Type B pancreatic cell (in vitro differentiated cells): ENCODE measurements around the gene LONP2. TPM values are rescaled to one million over a fixed set of nuclear protein-coding genes. Genes with fewer than 3 reads are reported as not detected.
"Not testable (repeated sequence)": the region's sequence is repeated elsewhere in the genome, so short reads cannot be mapped to it uniquely, and the experiment has no call there.

Source experiments
- DNase-seq: peaks from one replicate; pipeline ENCODE4 v3.0.0; 2021; ENCODE audit warnings: mixed read lengths; ENCODE audit not compliant: unreplicated experiment; ENCODE audit errors: extremely low spot score
- H3K27ac Mint-ChIP-seq: 2 replicates; pipeline ENCODE4 v1.8.0; 2021; ENCODE audit warnings: mild to moderate bottlenecking, mixed read lengths
- H3K27me3 Mint-ChIP-seq: 2 replicates; pipeline ENCODE4 v1.8.0; 2021; ENCODE audit warnings: mixed read lengths
- H3K36me3 Mint-ChIP-seq: 2 replicates; pipeline ENCODE4 v1.8.0; 2021; ENCODE audit warnings: mixed read lengths
- H3K4me1 Mint-ChIP-seq: one replicate; pipeline ENCODE4 v1.8.0; 2021; ENCODE audit warnings: mixed read lengths; ENCODE audit not compliant: unreplicated experiment
- H3K4me3 Mint-ChIP-seq: 2 replicates; pipeline ENCODE4 v1.8.0; 2021; ENCODE audit warnings: mild to moderate bottlenecking, mixed read lengths
- H3K9me3 Mint-ChIP-seq: 2 replicates; pipeline ENCODE4 v1.8.0; 2021; ENCODE audit warnings: mixed read lengths
- CTCF ChIP-seq: fragments of 200-600 bp; sonication (generic); conservative IDR thresholded peaks from 2 replicates; pipeline ENCODE4 v1.5.0; 2021; ENCODE audit warnings: antibody characterized with exemption, mild to moderate bottlenecking
- total RNA-seq: library from RNA; stranded (reverse); gene quantifications from 2 replicates; pipeline ENCODE4 v1.2.1, GENCODE V29; 2021; ENCODE audit warnings: low replicate concordance

Gene LONP2
- total RNA-seq, 1 donor from 2014 or later, result 65.5 TPM

DNA sequence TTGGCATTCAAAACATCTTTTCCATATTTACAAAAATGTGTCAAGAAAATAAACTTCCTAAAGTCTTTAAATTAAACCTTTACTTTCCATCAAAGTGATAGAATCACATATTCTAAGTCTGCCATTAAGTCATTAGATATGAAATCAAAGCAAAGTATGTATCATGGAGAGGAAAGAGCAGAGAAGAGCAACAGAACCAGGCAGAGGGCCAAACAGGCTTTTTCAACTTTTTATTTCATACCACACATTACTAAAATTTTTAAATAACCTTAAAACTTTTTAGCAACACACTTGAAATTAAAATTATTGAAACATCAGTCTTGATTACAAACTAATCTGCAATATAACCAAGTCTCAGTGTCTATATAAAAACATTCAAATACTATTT lies 127.3 kb downstream of the LONP2 start:
- no peak overlapping the region for H3K27ac Mint-ChIP-seq
- DNase-seq, result no peak
- no peak overlapping the region for H3K4me3 Mint-ChIP-seq
- H3K4me1 Mint-ChIP-seq, result peaks cover 23% of the 10 kb centered on the region
- no peaks in the 10 kb centered on the region for H3K9me3 Mint-ChIP-seq
- TF ChIP-seq CTCF, result no peak
- no peaks in the 10 kb centered on the region for H3K36me3 Mint-ChIP-seq
- H3K27me3 Mint-ChIP-seq, result no peaks in the 10 kb centered on the region

GRCh38 chr16:48372744-48373143 lies 128.6 kb downstream of the LONP2 start:
- Mint-ChIP-seq H3K9me3 (no peaks in the 10 kb centered on the region), H3K4me3 (no peak overlapping the region), H3K27ac (no peak overlapping the region), H3K36me3 (no peaks in the 10 kb centered on the region), H3K27me3 (no peaks in the 10 kb centered on the region), H3K4me1 (peaks cover 18% of the 10 kb centered on the region)
- no peak for TF ChIP-seq CTCF
- no peak for DNase-seq

DNA sequence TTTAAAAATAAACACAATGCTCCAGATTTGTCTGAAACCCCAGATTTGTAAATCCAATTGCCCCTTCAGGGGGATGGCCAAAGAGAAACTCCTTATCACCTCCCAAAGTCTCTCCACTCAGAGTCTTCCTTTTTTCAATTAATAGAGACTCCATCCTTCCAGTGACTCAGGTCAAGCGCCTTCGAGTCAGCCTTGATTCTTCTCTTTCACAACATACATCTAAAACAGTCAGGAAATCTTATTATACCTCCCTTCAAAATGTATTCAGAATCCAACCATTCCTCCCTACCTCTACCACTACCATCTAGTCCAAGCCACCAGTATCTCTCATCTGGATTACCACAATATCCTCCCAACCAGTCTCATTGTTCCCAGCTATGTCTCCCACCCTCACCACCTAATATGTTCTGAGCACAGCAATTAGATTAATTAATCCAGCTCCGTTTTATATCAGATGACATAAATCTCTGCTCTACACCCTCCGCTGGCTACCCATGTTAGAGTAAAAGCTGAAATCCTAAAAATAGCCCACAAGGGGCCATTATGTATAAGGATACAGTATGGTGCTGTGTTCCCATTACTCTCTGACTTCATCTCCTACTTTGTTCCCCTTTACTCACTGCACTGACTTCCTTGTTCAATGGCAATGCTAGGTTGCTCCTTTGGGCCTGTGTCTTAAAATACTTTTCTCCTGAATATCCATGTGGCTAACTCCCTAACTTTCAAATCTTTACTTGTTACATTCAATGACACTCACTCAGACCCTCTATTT lies 129.3 kb downstream of the LONP2 start:
- Mint-ChIP-seq H3K4me3 (no peak overlapping the region), H3K4me1 (peaks cover 19% of the 10 kb centered on the region), H3K9me3 (no peaks in the 10 kb centered on the region), H3K27ac (no peak overlapping the region), H3K36me3 (no peaks in the 10 kb centered on the region), H3K27me3 (no peaks in the 10 kb centered on the region)
- TF ChIP-seq CTCF, result no peak
- no peak for DNase-seq

DNA sequence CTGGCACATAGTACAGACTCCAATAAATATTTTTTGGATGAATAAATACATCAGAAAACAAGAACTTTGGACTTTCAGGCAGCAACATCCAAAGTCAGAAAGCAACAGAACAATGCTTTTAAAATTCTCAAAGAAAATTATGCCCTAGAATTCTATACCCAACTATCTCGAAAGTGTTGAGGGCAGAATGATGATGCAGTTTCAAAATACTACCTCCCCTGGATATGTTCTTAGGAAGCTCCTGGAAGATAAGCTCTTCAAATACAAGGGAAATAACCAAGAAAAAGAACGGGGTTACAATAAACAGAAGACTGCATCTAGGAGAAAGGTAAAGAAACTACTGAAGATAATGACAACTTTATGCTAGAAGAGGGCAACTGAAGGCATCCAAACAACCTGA lies 130.2 kb downstream of the LONP2 start:
- no peaks in the 10 kb centered on the region for H3K9me3 Mint-ChIP-seq
- TF ChIP-seq CTCF, result no peak
- H3K4me1 Mint-ChIP-seq, result peaks cover 27% of the 10 kb centered on the region
- no peaks in the 10 kb centered on the region for H3K36me3 Mint-ChIP-seq
- no peak overlapping the region for H3K27ac Mint-ChIP-seq
- no peaks in the 10 kb centered on the region for H3K27me3 Mint-ChIP-seq
- no peak overlapping the region for H3K4me3 Mint-ChIP-seq
- no peak for DNase-seq

DNA sequence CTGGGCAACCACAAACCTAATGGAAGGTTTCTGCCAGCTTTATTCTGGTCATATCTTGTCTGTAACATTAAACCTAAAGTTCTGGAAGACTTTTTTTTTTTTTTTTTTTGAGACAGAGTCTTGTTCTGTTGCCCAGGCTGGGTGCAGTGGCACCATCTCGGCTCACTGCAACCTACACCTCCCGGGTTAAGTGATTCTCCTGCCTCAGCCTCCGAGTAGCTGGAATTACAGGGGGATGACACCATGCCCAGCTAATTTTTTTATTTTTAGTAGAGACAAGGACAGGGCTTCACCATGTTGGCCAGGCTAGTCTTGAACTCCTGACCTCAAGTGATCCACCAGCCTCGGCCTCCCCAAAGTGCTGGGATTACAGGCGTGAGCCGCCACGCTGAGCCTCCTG lies 133.2 kb downstream of the LONP2 start:
- peaks cover 38% of the 10 kb centered on the region for H3K4me1 Mint-ChIP-seq
- DNase-seq, H3K27ac Mint-ChIP-seq, H3K9me3 Mint-ChIP-seq, H3K27me3 Mint-ChIP-seq, H3K4me3 Mint-ChIP-seq: not testable (repeated sequence)
- peaks cover 12% of the 10 kb centered on the region for H3K36me3 Mint-ChIP-seq

DNA sequence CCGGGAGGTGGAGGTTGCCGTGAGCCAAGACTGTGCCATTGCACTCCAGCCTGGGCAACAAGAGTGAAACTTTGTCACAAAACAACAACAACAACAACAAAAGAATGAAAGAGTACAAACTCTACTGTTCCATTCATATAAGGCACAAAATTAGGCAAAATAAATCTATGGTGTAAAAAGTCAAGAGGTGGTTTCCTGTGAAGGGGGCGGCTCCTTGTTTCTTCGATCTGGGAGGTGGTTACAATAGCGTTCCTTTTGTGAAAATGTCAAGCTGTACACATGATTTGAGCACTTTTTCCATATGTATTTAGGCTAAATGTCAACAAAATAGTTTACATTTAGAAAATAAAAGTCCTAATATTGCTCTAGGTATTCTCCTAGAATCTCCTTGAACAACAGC lies 134.2 kb downstream of the LONP2 start:
- Mint-ChIP-seq H3K36me3 (peaks cover 12% of the 10 kb centered on the region), H3K27ac (peak overlapping the region; percentile 42), H3K27me3 (no peaks in the 10 kb centered on the region), H3K9me3 (peaks cover 8% of the 10 kb centered on the region), H3K4me1 (peaks cover 44% of the 10 kb centered on the region), H3K4me3 (peak overlapping the region; percentile 7)
- DNase-seq, result no peak
- TF ChIP-seq CTCF, result no peak
